ENCODE data around the gene MOV10L1.

DNA sequence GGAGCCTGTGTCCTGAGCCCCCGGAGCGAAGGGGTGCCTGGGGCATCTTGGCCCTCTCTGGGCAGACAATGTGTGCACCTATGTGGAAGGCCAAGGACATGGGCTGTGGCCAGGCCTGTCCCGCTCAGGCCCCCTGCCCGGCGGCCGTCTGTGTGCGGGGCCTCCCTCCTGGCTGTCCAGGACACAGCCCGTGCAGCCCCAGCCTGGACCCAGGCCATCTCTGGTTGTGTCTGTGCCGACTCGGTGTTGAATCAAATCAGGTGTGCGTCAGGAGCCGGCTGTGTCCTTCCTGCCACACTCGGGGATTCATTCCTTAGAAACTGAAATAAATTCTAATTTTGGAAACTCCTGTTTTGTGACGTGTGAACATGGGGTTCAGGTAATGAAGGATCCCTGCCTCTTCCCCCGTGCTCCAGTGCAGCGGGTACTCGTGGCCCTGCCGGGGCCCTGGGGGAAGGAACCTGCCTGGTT lies 109.5 kb downstream of the MOV10L1 start:
- TF ChIP-seq, protein P1, sequence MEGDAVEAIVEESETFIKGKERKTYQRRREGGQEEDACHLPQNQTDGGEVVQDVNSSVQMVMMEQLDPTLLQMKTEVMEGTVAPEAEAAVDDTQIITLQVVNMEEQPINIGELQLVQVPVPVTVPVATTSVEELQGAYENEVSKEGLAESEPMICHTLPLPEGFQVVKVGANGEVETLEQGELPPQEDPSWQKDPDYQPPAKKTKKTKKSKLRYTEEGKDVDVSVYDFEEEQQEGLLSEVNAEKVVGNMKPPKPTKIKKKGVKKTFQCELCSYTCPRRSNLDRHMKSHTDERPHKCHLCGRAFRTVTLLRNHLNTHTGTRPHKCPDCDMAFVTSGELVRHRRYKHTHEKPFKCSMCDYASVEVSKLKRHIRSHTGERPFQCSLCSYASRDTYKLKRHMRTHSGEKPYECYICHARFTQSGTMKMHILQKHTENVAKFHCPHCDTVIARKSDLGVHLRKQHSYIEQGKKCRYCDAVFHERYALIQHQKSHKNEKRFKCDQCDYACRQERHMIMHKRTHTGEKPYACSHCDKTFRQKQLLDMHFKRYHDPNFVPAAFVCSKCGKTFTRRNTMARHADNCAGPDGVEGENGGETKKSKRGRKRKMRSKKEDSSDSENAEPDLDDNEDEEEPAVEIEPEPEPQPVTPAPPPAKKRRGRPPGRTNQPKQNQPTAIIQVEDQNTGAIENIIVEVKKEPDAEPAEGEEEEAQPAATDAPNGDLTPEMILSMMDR (conservative IDR thresholded peaks at IDR 0.05; ENCODE audit: low read length): no peak
- TF ChIP-seq EZH2phosphoT487 (IDR thresholded peaks at IDR 0.05; ENCODE audit: borderline replicate concordance, low read depth, low read length): no peak
